ENCODE results near the gene TAPBP. TPM values are rescaled to one million over a fixed set of nuclear protein-coding genes. Genes with fewer than 3 reads are reported as not detected.
A peak's percentile ranks its signal among the peaks of the same experiment; 100 is the strongest.

TAPBP gene
- total RNA-seq, 4 donors from 2014 or later, result 175 to 423 (median 217) TPM

DNA sequence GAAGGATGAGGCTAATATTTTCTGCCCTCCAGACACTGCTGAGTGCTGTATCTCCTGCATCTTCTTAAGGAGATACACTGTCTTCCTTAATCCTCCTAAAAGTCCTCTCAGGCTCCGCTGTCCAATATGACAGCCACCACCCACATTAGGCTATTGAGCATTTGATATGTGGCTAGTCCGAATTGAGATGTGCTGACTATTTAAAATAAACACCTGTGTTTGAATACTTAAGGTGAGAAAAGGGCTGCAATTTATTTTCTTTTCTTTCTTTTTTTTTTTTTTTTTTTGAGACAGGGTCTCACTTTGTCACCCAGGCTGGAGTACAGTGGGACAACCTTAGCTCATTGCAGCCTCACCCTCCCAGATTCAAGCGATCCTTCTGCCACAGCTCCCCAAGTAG, 12.0 kb downstream of the TAPBP start:
- H3K36me3 ChIP-seq, result peaks cover 0 to 12% (median 5%) of the 10 kb centered on the region in 4 donors
- WGBS, 2 donors (ENCODE audit: low coverage in 1 of 2), result 80 to 93% methylated on average over 2 to 3 of the region's 3 CpGs
- H3K27ac ChIP-seq, result no peak overlapping the region
- no peaks in the 10 kb centered on the region for H3K27me3 ChIP-seq
- no peak overlapping the region for H3K4me3 ChIP-seq
- in situ Hi-C loops (cut with MboI; ENCODE audit: low pct_ligation_motif_present in 1 of 4, low pct_unique_long_range_greater_than_20kb in 1 of 4, low sequenced_read_pairs in 3 of 4) (no loop called here), intact Hi-C loops (cut with DNase I; ENCODE audit: low total_unique reads) (no loop called here)
- H3K9me3 ChIP-seq, result no peaks in the 10 kb centered on the region
- H3K4me1 ChIP-seq, result peaks cover 10 to 30% (median 23%) of the 10 kb centered on the region in 4 donors
- DNase-seq, result no peak
- TF ChIP-seq, protein P1, sequence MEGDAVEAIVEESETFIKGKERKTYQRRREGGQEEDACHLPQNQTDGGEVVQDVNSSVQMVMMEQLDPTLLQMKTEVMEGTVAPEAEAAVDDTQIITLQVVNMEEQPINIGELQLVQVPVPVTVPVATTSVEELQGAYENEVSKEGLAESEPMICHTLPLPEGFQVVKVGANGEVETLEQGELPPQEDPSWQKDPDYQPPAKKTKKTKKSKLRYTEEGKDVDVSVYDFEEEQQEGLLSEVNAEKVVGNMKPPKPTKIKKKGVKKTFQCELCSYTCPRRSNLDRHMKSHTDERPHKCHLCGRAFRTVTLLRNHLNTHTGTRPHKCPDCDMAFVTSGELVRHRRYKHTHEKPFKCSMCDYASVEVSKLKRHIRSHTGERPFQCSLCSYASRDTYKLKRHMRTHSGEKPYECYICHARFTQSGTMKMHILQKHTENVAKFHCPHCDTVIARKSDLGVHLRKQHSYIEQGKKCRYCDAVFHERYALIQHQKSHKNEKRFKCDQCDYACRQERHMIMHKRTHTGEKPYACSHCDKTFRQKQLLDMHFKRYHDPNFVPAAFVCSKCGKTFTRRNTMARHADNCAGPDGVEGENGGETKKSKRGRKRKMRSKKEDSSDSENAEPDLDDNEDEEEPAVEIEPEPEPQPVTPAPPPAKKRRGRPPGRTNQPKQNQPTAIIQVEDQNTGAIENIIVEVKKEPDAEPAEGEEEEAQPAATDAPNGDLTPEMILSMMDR (IDR thresholded peaks at IDR 0.05), result no peak
- TF ChIP-seq POLR2AphosphoS5 (IDR thresholded peaks at IDR 0.05) (no peak), POLR2A (IDR thresholded peaks at IDR 0.05) (no peak), EP300 (IDR thresholded peaks at IDR 0.05; ENCODE audit: low read depth) (no peak)

DNA sequence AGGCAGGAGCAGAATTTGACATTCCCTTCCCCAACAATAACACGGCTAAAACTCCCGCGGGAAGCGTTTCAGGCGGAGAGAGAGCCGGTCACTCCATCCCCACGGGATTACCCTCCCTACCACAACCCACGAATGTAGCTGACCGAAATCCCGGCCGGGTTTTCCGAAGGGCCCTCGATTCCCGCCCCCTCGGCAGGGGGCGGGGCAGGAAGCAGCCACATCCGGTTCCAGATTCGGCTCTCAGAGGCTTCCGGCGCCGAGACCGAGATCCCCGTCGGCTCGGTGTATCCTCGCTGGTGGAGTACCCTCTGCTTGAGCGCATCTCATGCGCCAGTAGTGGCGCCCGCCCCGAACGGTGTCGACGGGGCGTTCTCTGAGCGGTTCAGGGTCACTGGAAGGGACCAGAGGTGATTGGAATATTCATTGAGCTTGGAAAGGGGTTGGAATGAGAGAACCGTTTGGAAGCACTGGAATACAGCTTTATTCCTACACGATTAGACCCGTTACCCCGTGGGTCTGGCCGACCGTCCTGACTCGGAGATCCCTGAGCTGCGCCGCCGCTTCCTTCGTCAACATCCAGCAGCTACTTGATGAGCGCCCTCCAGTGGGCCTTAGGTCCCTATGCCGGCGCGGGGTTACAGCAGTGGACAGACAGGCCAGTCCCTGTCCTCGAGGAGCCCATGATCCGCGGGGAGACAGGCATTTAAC, 14.5 kb downstream of the TAPBP start:
- in situ Hi-C loops (cut with MboI; ENCODE audit: low pct_ligation_motif_present in 1 of 4, low pct_unique_long_range_greater_than_20kb in 1 of 4, low sequenced_read_pairs in 3 of 4) (no loop called here), intact Hi-C loops (cut with DNase I; ENCODE audit: low total_unique reads) (no loop called here)
- DNase-seq, result peak; percentile 95
- Histone ChIP-seq H3K4me3 (peak overlapping the region; percentile 63 to 90 (median 87)), H3K27ac (peak overlapping the region; percentile 97 to 99 (median 98)), H3K36me3 (peaks cover 0 to 7% (median 2%) of the 10 kb centered on the region in 4 donors), H3K27me3 (no peaks in the 10 kb centered on the region), H3K4me1 (peaks cover 10 to 33% (median 23%) of the 10 kb centered on the region in 4 donors), H3K9me3 (no peaks in the 10 kb centered on the region)
- 0% methylated on average over 49 of the region's 54 CpGs; no CpG with 5 or more reads in 1 of the 2 donors for WGBS, 2 donors (ENCODE audit: low coverage in 1 of 2)
- TF ChIP-seq POLR2A (IDR thresholded peaks at IDR 0.05), result peak; percentile 84
- TF ChIP-seq POLR2AphosphoS5 (IDR thresholded peaks at IDR 0.05), result peak; percentile 80 to 95 (median 89)
- peak; percentile 3 for TF ChIP-seq EP300 (IDR thresholded peaks at IDR 0.05; ENCODE audit: low read depth)
- TF ChIP-seq, protein P1 (IDR thresholded peaks at IDR 0.05), result peak; percentile 66 to 87 (median 79)

DNA sequence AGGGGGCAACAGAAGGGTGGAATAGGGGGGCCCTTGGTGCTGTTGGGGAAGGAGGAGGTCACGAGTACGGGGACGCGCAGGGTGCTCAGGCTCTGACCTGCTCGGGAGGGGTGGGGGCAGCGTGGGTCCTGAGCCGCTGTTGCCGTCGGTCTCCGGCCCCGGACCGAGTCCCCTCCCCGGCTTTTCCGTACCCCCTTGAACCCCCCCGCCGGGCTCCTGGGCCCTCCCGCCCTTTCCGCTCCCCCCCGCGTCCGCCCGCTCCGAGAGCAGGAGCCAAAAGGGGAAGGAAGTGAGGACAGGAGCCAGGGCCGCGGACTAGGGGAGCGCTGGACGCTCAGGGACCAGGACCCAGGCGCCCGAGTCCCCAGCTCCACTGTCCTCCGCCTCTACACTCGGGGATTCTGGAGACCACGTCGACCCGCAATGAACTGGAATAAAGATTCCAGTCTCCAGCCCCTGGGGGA, 15.1 kb downstream of the TAPBP start, which contains the start of gene RGL2:
RGL2 (minus strand) TSS at position 170 of the 464 bp plus-strand sequence. CDS start 332 bp downstream, outside the sequence.
- TF ChIP-seq, protein P1 (IDR thresholded peaks at IDR 0.05), result no peak
- intact Hi-C loops (cut with DNase I; ENCODE audit: low total_unique reads), result no loop called here

DNA sequence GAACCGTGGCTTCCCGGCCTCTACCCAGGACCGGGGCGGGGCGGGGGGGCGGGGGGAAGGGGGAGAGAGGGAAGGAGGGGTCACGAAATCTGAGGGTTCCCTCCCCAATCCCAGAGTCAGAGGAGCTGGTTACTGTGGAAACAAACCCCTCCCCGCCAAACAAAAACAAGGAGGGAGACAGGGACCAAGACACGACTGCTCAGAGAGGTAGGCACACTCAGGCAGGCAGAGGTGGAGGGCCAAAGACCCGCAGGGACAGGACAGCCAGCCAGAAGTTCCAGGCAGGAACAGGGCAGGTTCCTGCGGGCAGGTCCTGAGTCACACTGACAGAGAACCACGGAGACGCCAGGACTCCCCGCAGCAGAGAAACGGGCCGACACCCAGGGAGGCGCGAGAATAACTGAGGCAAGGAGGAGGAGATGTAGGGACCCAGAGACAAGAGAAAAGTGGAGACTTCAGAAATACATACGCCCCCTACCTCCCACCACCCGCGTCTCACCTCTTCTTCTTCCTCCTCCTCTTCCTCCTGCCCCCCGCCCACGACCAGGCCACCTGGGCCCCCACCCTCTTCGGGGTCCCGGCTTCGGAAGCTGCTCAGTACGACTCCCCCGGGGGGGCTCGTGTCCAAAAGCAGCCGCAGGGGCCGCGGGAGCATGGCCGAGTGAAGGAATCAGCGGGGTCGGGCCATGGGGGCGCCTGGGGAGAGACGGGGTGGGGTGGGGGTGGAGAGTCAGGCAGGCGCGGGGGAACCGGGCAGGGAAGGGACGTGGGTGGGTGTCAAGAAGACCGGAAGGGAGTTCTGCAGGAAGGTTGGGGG, 15.7 kb downstream of the TAPBP start:
- peaks cover 10 to 33% (median 23%) of the 10 kb centered on the region in 4 donors for H3K4me1 ChIP-seq
- WGBS, 2 donors (ENCODE audit: low coverage in 1 of 2), result 1 to 5% methylated on average over 3 to 42 of the region's 42 CpGs

More for the DNA sequence above, 15.1 kb downstream of the TAPBP start, which contains the start of gene RGL2:
- peak within 1 kb of the TSS; percentile 63 to 90 (median 87) for H3K4me3 ChIP-seq
- in situ Hi-C loops (cut with MboI; ENCODE audit: low pct_ligation_motif_present in 1 of 4, low pct_unique_long_range_greater_than_20kb in 1 of 4, low sequenced_read_pairs in 3 of 4), result no loop called here
- DNase-seq, result peak; percentile 86
- peaks cover 10 to 33% (median 23%) of the 10 kb centered on the region in 4 donors for H3K4me1 ChIP-seq
- 0% methylated on average over 5 to 23 of the region's 34 CpGs for WGBS, 2 donors (ENCODE audit: low coverage in 1 of 2)
- H3K27me3 ChIP-seq, result no peaks in the 10 kb centered on the region
- H3K27ac ChIP-seq, result peak within 1 kb of the TSS; percentile 97 to 99 (median 98)
- peaks cover 0 to 2% (median 0%) of the 10 kb centered on the region in 4 donors for H3K36me3 ChIP-seq
- H3K9me3 ChIP-seq, result no peaks in the 10 kb centered on the region

More for the DNA sequence above, 15.7 kb downstream of the TAPBP start:
- peak overlapping the region; percentile 97 to 99 (median 98) for H3K27ac ChIP-seq
- H3K4me3 ChIP-seq, result peak overlapping the region; percentile 63 to 90 (median 87)
- in situ Hi-C loops (cut with MboI; ENCODE audit: low pct_ligation_motif_present in 1 of 4, low pct_unique_long_range_greater_than_20kb in 1 of 4, low sequenced_read_pairs in 3 of 4), result no loop called here
- no peaks in the 10 kb centered on the region for H3K36me3 ChIP-seq
- no peaks in the 10 kb centered on the region for H3K9me3 ChIP-seq
- DNase-seq, result peak; percentile 82
- intact Hi-C loops (cut with DNase I; ENCODE audit: low total_unique reads), result no loop called here
- H3K27me3 ChIP-seq, result no peaks in the 10 kb centered on the region
- TF ChIP-seq POLR2A (IDR thresholded peaks at IDR 0.05) (peak; percentile 59), POLR2AphosphoS5 (IDR thresholded peaks at IDR 0.05) (peak; percentile 42 to 76 (median 59)), EP300 (IDR thresholded peaks at IDR 0.05; ENCODE audit: low read depth) (no peak)
- TF ChIP-seq, protein P1 (IDR thresholded peaks at IDR 0.05), result no peak
